Liver (tissue), 3 donors: ENCODE data around the gene RSBN1L.

Experiments
- CTCF ChIP-seq: fragments of 150-350 bp; IDR thresholded peaks from 2 replicates; pipeline ENCODE4 v1.5.1; 2017; ENCODE audit warnings: improper control_type of control experiment, low read depth, low read length; ENCODE audit not compliant: missing input control
- EGR1 ChIP-seq, 2 donors: IDR thresholded peaks; 2 replicates each; pipeline ENCODE4 v1.6.1; 2016 to 2018; ENCODE audit warnings: antibody characterized with exemption in 2 of 2, low read depth in 2 of 2
- GABPA ChIP-seq, 2 donors: IDR thresholded peaks in 1 of 2; conservative IDR thresholded peaks in 1 of 2; 2 replicates each; pipeline ENCODE4 v1.6.1; 2016; ENCODE audit warnings: antibody characterized with exemption in 2 of 2, mild to moderate bottlenecking in 1 of 2, moderate library complexity in 1 of 2
- HNF4G ChIP-seq: IDR thresholded peaks from 2 replicates; pipeline ENCODE4 v1.6.1; 2016; ENCODE audit warnings: antibody characterized with exemption
- JUND ChIP-seq, 2 donors: IDR thresholded peaks; 2 replicates each; pipeline ENCODE4 v1.6.1; 2016; ENCODE audit warnings: antibody characterized with exemption in 2 of 2
- MAX ChIP-seq: IDR thresholded peaks from 2 replicates; pipeline ENCODE4 v1.6.1; 2016; ENCODE audit warnings: antibody characterized with exemption
- NR2F2 ChIP-seq: IDR thresholded peaks from 2 replicates; pipeline ENCODE4 v1.6.1; 2016; ENCODE audit warnings: antibody characterized with exemption
- RAD21 ChIP-seq, 2 donors: IDR thresholded peaks; 2 replicates each; pipeline ENCODE4 v1.6.1; 2016; ENCODE audit warnings: antibody characterized with exemption in 2 of 2, mild to moderate bottlenecking in 2 of 2
- REST ChIP-seq: IDR thresholded peaks from 2 replicates; pipeline ENCODE4 v1.6.1; 2016; ENCODE audit warnings: antibody characterized with exemption, mild to moderate bottlenecking
- SP1 ChIP-seq: IDR thresholded peaks from 2 replicates; pipeline ENCODE4 v1.6.1; 2018; ENCODE audit warnings: antibody characterized with exemption, mild to moderate bottlenecking
- donor health status: healthy.
- donor health status: healthy.

- TF ChIP-seq CTCF (no peak), JUND (IDR thresholded peaks at IDR 0.05) (no peak), RAD21 (IDR thresholded peaks at IDR 0.05) (no peak), REST (no peak), EGR1 (IDR thresholded peaks at IDR 0.05; ENCODE audit: low read depth in 2 of 2) (no peak), NR2F2 (no peak), HNF4G (no peak), SP1 (no peak), GABPA (IDR thresholded peaks at IDR 0.05 in 1 of 2, conservative IDR thresholded peaks at IDR 0.05 in 1 of 2) (no peak), MAX (no peak)
These were observed 128.9 kb downstream of the RSBN1L start for GRCh38 chr7:77825131-77825530.
